Astrocyte (in vitro differentiated cells and primary cell): Measurements from ENCODE around the gene PNKP. TPM values are rescaled to one million over a fixed set of nuclear protein-coding genes. Genes with fewer than 3 reads are reported as not detected.
A peak's percentile ranks its signal among the peaks of the same experiment; 100 is the strongest.

Experiments
- DNase-seq: peaks from one replicate; pipeline ENCODE4 v3.0.0-alpha.2; 2010; ENCODE audit warnings: low read depth
- FAIRE-seq: peaks from 2 replicates; lab custom pipeline; 2011; peaks lifted over from hg19 to GRCh38; lab: Jason Lieb, UNC
- H2AFZ ChIP-seq: 2 replicates; pipeline ENCODE4 v1.6.0; 2012; ENCODE audit warnings: low read depth, low read length, inconsistent platforms
- H3K27ac ChIP-seq: 2 replicates; pipeline ENCODE4 v1.5.1; 2011; ENCODE audit warnings: low read depth, low read length, inconsistent platforms
- H3K27me3 ChIP-seq: 2 replicates; pipeline ENCODE4 v1.6.0; 2011; ENCODE audit warnings: low read length, inconsistent platforms; ENCODE audit not compliant: insufficient read depth
- H3K36me3 ChIP-seq: 2 replicates; pipeline ENCODE4 v1.5.1; 2011; ENCODE audit warnings: low read length, inconsistent platforms; ENCODE audit not compliant: insufficient read depth
- H3K4me1 ChIP-seq: 2 replicates; pipeline ENCODE4 v1.5.1; 2011; ENCODE audit warnings: low read length, inconsistent platforms; ENCODE audit not compliant: insufficient read depth
- H3K4me2 ChIP-seq: 2 replicates; pipeline ENCODE4 v1.6.0; 2012; ENCODE audit warnings: low read length, inconsistent platforms
- H3K4me3 ChIP-seq: 2 replicates; pipeline ENCODE4 v1.5.1; 2011; ENCODE audit warnings: low read depth, mild to moderate bottlenecking, low read length, inconsistent platforms; ENCODE audit not compliant: insufficient read depth
- H3K79me2 ChIP-seq: 2 replicates; pipeline ENCODE4 v1.6.0; 2012; ENCODE audit warnings: mild to moderate bottlenecking, low read length, inconsistent platforms; ENCODE audit not compliant: insufficient read depth
- H3K9ac ChIP-seq: 2 replicates; pipeline ENCODE4 v1.6.0; 2012; ENCODE audit warnings: mild to moderate bottlenecking, low read length, inconsistent platforms
- H3K9me3 ChIP-seq: 2 replicates; pipeline ENCODE4 v1.5.1; 2012; ENCODE audit warnings: low read depth, mild to moderate bottlenecking, low read length, inconsistent platforms; ENCODE audit not compliant: insufficient read depth
- H4K20me1 ChIP-seq: 2 replicates; pipeline ENCODE4 v1.6.0; 2012; ENCODE audit warnings: low read length, inconsistent platforms; ENCODE audit not compliant: insufficient read depth
- H3K27ac Mint-ChIP-seq: one replicate; pipeline ENCODE4 v1.8.0; 2021; ENCODE audit warnings: mild to moderate bottlenecking, mixed read lengths; ENCODE audit not compliant: unreplicated experiment
- H3K27me3 Mint-ChIP-seq: one replicate; pipeline ENCODE4 v1.8.0; 2021; ENCODE audit warnings: low read depth, mixed read lengths; ENCODE audit not compliant: unreplicated experiment
- H3K36me3 Mint-ChIP-seq: one replicate; pipeline ENCODE4 v1.8.0; 2021; ENCODE audit warnings: low read depth, mixed read lengths; ENCODE audit not compliant: unreplicated experiment
- H3K4me1 Mint-ChIP-seq: one replicate; pipeline ENCODE4 v1.8.0; 2021; ENCODE audit warnings: low read depth, mixed read lengths; ENCODE audit not compliant: unreplicated experiment
- H3K4me3 Mint-ChIP-seq: one replicate; pipeline ENCODE4 v1.8.0; 2021; ENCODE audit warnings: mild to moderate bottlenecking, moderate library complexity, mixed read lengths; ENCODE audit not compliant: unreplicated experiment
- H3K9me3 Mint-ChIP-seq: one replicate; pipeline ENCODE4 v1.8.0; 2021; ENCODE audit warnings: mild to moderate bottlenecking, mixed read lengths; ENCODE audit not compliant: unreplicated experiment
- CTCF ChIP-seq: IDR thresholded peaks from 2 replicates; pipeline ENCODE4 v1.5.1; 2011; ENCODE audit warnings: low read depth, mild to moderate bottlenecking, inconsistent platforms, low read length, moderate library complexity; ENCODE audit not compliant: insufficient read depth
- EZH2 ChIP-seq: IDR thresholded peaks from 2 replicates; pipeline ENCODE4 v1.6.1; 2012; ENCODE audit warnings: mild to moderate bottlenecking, low read length, inconsistent platforms; ENCODE audit not compliant: insufficient read depth
- total RNA-seq: library from RNA; stranded (reverse); gene quantifications from 2 replicates; pipeline ENCODE4 v1.2.1, GENCODE V29; 2021

Gene PNKP
- total RNA-seq, 1 donor from 2014 or later: 54.8 TPM

GRCh38 chr19:49861541-49862378 is 5.6 kb downstream of the PNKP start:
- Histone ChIP-seq H3K27me3 (no peaks in the 10 kb centered on the region), H3K36me3 (peaks cover 16% of the 10 kb centered on the region), H2AFZ (no peak overlapping the region), H3K27ac (no peak overlapping the region), H3K4me2 (no peak overlapping the region), H3K9me3 (no peaks in the 10 kb centered on the region), H3K4me3 (no peak overlapping the region), H3K9ac (no peak overlapping the region), H3K79me2 (peaks cover 52% of the 10 kb centered on the region), H3K4me1 (peaks cover 46% of the 10 kb centered on the region), H4K20me1 (peaks cover 62% of the 10 kb centered on the region)
- Mint-ChIP-seq H3K4me3 (no peak overlapping the region), H3K36me3 (peaks cover 15% of the 10 kb centered on the region), H3K27me3 (no peaks in the 10 kb centered on the region), H3K9me3 (no peaks in the 10 kb centered on the region), H3K4me1 (peaks cover 15% of the 10 kb centered on the region), H3K27ac (no peak overlapping the region)
- no peak for FAIRE-seq
- DNase-seq: no peak
- TF ChIP-seq EZH2: no peak
- no peak for TF ChIP-seq CTCF

GRCh38 chr19:49861107-49861506 is 6.3 kb downstream of the PNKP start:
- H3K4me1 Mint-ChIP-seq: peaks cover 12% of the 10 kb centered on the region
- peaks cover 15% of the 10 kb centered on the region for H3K36me3 Mint-ChIP-seq
- no peaks in the 10 kb centered on the region for H3K27me3 Mint-ChIP-seq
- H3K27ac ChIP-seq: peak overlapping the region; percentile 14
- no peaks in the 10 kb centered on the region for H3K9me3 ChIP-seq
- H3K9me3 Mint-ChIP-seq: no peaks in the 10 kb centered on the region
- FAIRE-seq (no peak), DNase-seq (no peak)
- no peak overlapping the region for H3K4me3 Mint-ChIP-seq
- no peak for TF ChIP-seq CTCF
- TF ChIP-seq EZH2: no peak
- peaks cover 67% of the 10 kb centered on the region for H4K20me1 ChIP-seq
- H3K4me3 ChIP-seq: no peak overlapping the region
- H3K4me1 ChIP-seq: peaks cover 40% of the 10 kb centered on the region
- no peaks in the 10 kb centered on the region for H3K27me3 ChIP-seq
- H3K4me2 ChIP-seq: no peak overlapping the region
- H3K36me3 ChIP-seq: peaks cover 16% of the 10 kb centered on the region
- H3K9ac ChIP-seq: no peak overlapping the region
- no peak overlapping the region for H3K27ac Mint-ChIP-seq
- peaks cover 45% of the 10 kb centered on the region for H3K79me2 ChIP-seq
- no peak overlapping the region for H2AFZ ChIP-seq
